Measurements from ENCODE around the gene CDH6.

GRCh38 chr5:31236339-31236738, 42.9 kb downstream of the CDH6 start:
- TF ChIP-seq CTCF (IDR thresholded peaks at IDR 0.05) (no peak), POLR2A (IDR thresholded peaks at IDR 0.05) (no peak)
